Thyroid gland (tissue), 4 donors: ENCODE results near the gene NELL2. TPM values are rescaled to one million over a fixed set of nuclear protein-coding genes. Genes with fewer than 3 reads are reported as not detected.

Experiments
- DNase-seq, 2 donors: peaks; one replicate each; pipeline ENCODE4 v3.0.0-alpha.2; 2019
- H3K27ac ChIP-seq, 3 donors: fragments of 200-600 bp; sonication (generic); 1 replicate in 2 of 3; 2 replicates in 1 of 3; pipeline ENCODE4 v1.5.1; 2016 to 2019; ENCODE audit warnings: mild to moderate bottlenecking in 1 of 3, moderate library complexity in 1 of 3
- H3K27me3 ChIP-seq: fragments of 200-600 bp; sonication (generic); one replicate; pipeline ENCODE4 v1.5.1; 2019
- H3K36me3 ChIP-seq, 2 donors: fragments of 200-600 bp; sonication (generic); one replicate each; pipeline ENCODE4 v1.5.1; 2016 to 2019
- H3K4me1 ChIP-seq, 2 donors: fragments of 200-600 bp; sonication (generic); one replicate each; pipeline ENCODE4 v1.5.1; 2017 to 2019
- H3K4me3 ChIP-seq, 3 donors: fragments of 200-600 bp; sonication (generic); replicated peaks in 1 of 3; 1 replicate in 2 of 3; 2 replicates in 1 of 3; pipeline ENCODE4 v1.5.1; 2016; ENCODE audit warnings: mild to moderate bottlenecking in 1 of 3
- H3K9me3 ChIP-seq: fragments of 200-600 bp; sonication (generic); one replicate; pipeline ENCODE4 v1.5.1; 2017
- POLR2A ChIP-seq, 2 donors: fragments of 450-650 bp; IDR thresholded peaks; one replicate each; pipeline ENCODE4 v1.6.1; 2017; ENCODE audit warnings: antibody characterized with exemption in 2 of 2, mild to moderate bottlenecking in 2 of 2, moderate library complexity in 1 of 2
- WGBS, 2 donors: methylation state at CpG; one replicate each; pipeline ENCODE4 v1.1.5; 2017; 5-methylcytosine and 5-hydroxymethylcytosine counted together
- intact Hi-C: fragments of 100-400 bp; cut with DNase I; formaldehyde crosslinking; loops from one replicate; pipeline ENCODE4 v1.15.1; 2023
- total RNA-seq, 4 donors: library from RNA; depleted of rRNA; stranded (reverse); fragments of >200 nt; gene quantifications; one replicate each; pipeline ENCODE4 v1.2.3, GENCODE V29; 2016
- TF ChIP-seq, protein P1 (sequence below), 6 experiments: fragments of 200-600 bp in 3 of 6; fragments of 450-650 bp in 3 of 6; sonication (generic) in 3 of 6; IDR thresholded peaks; one replicate each; pipeline ENCODE4 v1.5.1; 2016 to 2019; ENCODE audit warnings: antibody characterized with exemption in 6 of 6, mild to moderate bottlenecking in 2 of 6, inconsistent platforms in 1 of 6, moderate library complexity in 1 of 6

The NELL2 gene
- total RNA-seq, 4 donors from 2014 or later = 22.2 to 32.0 (median 26.5) TPM

DNA sequence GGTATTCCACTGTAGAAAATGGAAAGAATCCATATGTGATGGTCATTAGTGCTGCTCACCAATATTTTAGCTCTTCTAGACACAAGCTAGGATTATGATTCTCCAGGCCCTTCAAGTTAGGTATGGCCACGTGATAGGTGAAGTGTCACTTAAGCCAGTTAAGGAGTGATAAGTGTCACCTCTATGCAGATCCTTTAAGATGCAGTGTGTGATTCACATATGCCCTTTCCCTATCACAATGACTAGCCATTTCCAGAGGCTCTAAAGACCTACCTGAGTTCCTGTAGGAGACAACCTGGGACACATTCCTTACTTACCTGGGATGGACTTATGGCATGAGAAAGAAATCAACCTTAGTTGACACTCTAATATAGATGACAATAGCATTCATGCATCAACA, 343.2 kb downstream of the NELL2 start:
- WGBS, 2 donors = 42 to 86% methylated on average over 1 of the region's 1 CpG
- Histone ChIP-seq H3K36me3 (no peaks in the 10 kb centered on the region), H3K27ac (no peak overlapping the region), H3K4me3 (no peak overlapping the region), H3K9me3 (no peaks in the 10 kb centered on the region), H3K27me3 (no peaks in the 10 kb centered on the region), H3K4me1 (peaks cover 0 to 15% of the 10 kb centered on the region in 2 donors)
- intact Hi-C loops = no loop called here
- no peak for DNase-seq
- TF ChIP-seq POLR2A (IDR thresholded peaks at IDR 0.05) = no peak
- TF ChIP-seq, protein P1, sequence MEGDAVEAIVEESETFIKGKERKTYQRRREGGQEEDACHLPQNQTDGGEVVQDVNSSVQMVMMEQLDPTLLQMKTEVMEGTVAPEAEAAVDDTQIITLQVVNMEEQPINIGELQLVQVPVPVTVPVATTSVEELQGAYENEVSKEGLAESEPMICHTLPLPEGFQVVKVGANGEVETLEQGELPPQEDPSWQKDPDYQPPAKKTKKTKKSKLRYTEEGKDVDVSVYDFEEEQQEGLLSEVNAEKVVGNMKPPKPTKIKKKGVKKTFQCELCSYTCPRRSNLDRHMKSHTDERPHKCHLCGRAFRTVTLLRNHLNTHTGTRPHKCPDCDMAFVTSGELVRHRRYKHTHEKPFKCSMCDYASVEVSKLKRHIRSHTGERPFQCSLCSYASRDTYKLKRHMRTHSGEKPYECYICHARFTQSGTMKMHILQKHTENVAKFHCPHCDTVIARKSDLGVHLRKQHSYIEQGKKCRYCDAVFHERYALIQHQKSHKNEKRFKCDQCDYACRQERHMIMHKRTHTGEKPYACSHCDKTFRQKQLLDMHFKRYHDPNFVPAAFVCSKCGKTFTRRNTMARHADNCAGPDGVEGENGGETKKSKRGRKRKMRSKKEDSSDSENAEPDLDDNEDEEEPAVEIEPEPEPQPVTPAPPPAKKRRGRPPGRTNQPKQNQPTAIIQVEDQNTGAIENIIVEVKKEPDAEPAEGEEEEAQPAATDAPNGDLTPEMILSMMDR (IDR thresholded peaks at IDR 0.05) = no peak

DNA sequence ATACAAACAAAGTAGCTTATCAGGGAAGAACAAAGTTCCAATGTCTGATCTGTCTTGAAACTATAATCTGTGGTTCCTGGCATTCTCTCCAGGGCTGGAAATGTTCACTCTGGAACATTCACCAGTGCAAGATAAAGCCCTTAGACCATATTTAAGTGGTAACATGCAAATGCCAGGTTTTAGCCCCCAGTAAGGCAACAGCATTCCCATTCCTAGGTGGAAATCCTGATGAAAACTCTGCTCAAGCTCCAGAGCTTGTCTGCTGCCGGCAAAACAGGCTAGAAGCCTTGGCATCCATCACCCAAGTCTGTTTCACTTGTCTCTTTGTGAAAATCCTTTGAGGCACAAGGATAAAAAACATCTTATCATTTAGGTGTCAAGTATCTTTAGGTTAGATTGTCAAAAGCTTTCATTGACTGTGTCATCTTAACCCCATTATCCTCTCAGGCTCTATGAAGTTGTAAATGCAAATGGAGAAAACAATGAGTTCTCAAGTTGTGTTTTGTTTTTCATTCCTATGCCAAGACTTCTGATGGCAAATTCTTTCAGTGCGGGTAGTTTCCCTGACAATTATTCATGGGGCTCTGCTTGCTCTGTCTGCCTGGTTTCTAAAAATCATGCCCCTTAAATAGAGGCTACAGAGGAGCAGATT, 344.7 kb downstream of the NELL2 start:
- Histone ChIP-seq H3K27ac (no peak overlapping the region), H3K4me1 (peaks cover 9 to 27% of the 10 kb centered on the region in 2 donors), H3K9me3 (no peaks in the 10 kb centered on the region), H3K4me3 (no peak overlapping the region), H3K27me3 (no peaks in the 10 kb centered on the region), H3K36me3 (no peaks in the 10 kb centered on the region)
- WGBS, 2 donors = 54 to 58% methylated on average over 2 of the region's 2 CpGs
- no peak for DNase-seq
- intact Hi-C loops = no loop called here
- TF ChIP-seq, protein P1 (IDR thresholded peaks at IDR 0.05) = no peak
- no peak for TF ChIP-seq POLR2A (IDR thresholded peaks at IDR 0.05)

DNA sequence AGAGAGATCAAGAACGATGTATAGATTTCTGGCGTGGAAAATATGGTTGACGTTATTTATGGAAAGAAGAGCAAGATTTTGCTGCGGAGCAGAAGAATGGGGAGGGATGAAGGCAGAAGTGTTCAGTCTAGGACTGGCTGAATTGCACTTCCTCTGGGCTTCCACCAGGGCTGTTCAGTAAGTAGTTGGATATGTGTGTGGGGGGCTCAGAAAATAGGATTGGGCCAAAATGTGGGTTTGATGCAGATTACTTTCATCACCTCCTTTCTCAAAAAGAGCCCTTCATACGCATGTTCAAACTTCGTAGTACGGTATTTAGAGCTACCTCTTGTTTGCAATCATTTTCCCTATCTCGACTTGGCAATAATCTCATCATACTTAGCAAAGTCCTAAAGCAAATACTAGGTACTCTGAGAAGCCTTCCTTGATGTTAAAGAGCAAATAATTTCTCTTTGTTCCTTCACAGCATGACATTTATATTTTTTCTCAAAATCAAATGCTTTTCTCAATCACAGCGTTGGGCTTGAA, 349.4 kb downstream of the NELL2 start:
- DNase-seq = no peak
- intact Hi-C loops = no loop called here
- no peak for TF ChIP-seq POLR2A (IDR thresholded peaks at IDR 0.05)
- TF ChIP-seq, protein P1 (IDR thresholded peaks at IDR 0.05) = peak in 1 of 6 experiments; percentile 10
- H3K4me1 ChIP-seq = peaks cover 30 to 33% of the 10 kb centered on the region in 2 donors
- H3K4me3 ChIP-seq = no peak overlapping the region
- no peaks in the 10 kb centered on the region for H3K9me3 ChIP-seq
- H3K27ac ChIP-seq = peak overlapping the region; percentile 78 to 90 (median 82)
- H3K36me3 ChIP-seq = no peaks in the 10 kb centered on the region
- 82 to 89% methylated on average over 9 of the region's 9 CpGs for WGBS, 2 donors
- no peaks in the 10 kb centered on the region for H3K27me3 ChIP-seq

DNA sequence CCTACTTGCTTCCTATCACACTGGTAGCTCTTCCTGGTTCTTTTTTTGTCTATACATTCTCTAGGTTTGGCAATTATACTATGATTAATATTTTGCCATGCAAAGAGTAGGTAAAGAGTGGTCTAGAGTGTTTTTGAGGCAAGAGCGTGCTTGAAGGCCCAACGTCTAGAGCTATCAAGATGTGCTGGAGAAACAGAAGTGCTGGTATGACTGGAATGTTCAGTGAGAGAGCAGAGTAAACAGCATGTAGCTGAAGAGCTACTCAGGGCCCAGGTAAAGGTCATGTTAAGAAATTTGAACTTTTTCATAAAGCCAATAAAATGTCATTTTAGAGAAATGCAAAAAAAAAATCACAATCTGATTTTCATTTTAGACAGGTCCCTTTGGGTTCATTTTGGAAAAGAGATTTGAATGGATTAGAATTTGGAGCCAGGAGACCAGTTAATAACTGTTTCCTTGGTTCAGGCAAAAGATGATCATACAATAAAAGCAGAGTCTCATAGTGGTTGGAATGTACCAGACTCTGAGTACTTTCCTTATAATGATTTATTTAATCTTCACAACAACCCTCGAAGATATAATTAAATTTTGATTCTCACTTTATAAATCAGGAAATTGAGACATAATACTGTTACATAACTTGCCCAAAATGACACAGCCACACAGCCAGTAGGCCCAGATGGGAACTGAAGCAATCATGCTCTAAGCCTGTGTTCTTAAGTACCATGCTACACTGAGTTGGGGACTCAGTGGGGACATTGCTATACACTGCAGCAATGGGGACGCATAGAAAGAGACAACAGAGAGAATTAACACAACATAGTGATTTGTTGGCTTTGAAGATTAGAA, 350.1 kb downstream of the NELL2 start:
- Histone ChIP-seq H3K27me3 (no peaks in the 10 kb centered on the region), H3K4me3 (no peak overlapping the region), H3K27ac (peak overlapping the region; percentile 78 to 90 (median 82)), H3K9me3 (no peaks in the 10 kb centered on the region), H3K4me1 (peaks cover 27 to 33% of the 10 kb centered on the region in 2 donors), H3K36me3 (no peaks in the 10 kb centered on the region)
- WGBS, 2 donors = 32 to 41% methylated on average over 4 of the region's 4 CpGs
- intact Hi-C loops = no loop called here
- peak; percentile 56 to 60 for DNase-seq
- TF ChIP-seq POLR2A (IDR thresholded peaks at IDR 0.05) = no peak
- TF ChIP-seq, protein P1 (IDR thresholded peaks at IDR 0.05) = peak in 3 of 6 experiments; percentile 7 to 54 (median 27)
